BJ (cell line): ENCODE measurements around the gene RXYLT1. TPM values are rescaled to one million over a fixed set of nuclear protein-coding genes. Genes with fewer than 3 reads are reported as not detected.

Experiments used
- CTCF ChIA-PET: fragments of 350-600 bp; formaldehyde crosslinking; extraction: SDS; loops from one replicate; lab custom pipeline; 2021; ENCODE audit warnings: antibody characterized with exemption, inconsistent platforms; lab: Yijun Ruan, JAX
- POLR2A ChIA-PET: fragments of 300-600 bp; sonication (Branson Sonifier 250); formaldehyde crosslinking; extraction: SDS; loops from one replicate; lab custom pipeline; 2021; ENCODE audit warnings: antibody characterized with exemption; lab: Charles Lee
- DNase-seq: peaks from one replicate; pipeline ENCODE4 v3.0.0-alpha.2; 2011; ENCODE audit warnings: low read depth
- H3K27me3 ChIP-seq: 2 replicates; pipeline ENCODE4 v1.6.0; 2011; ENCODE audit warnings: low read length; ENCODE audit not compliant: control insufficient read depth, insufficient read depth
- H3K36me3 ChIP-seq: 2 replicates; pipeline ENCODE4 v1.5.1; 2011; ENCODE audit warnings: low read length; ENCODE audit not compliant: control insufficient read depth, insufficient read depth
- H3K4me3 ChIP-seq: 2 replicates; pipeline ENCODE4 v1.5.1; 2011; ENCODE audit warnings: low read depth, mild to moderate bottlenecking, control low read depth, low read length
- polyA plus RNA-seq: library from polyadenylated mRNA; depleted of rRNA; stranded (reverse); fragments of >200 nt; gene quantifications from 2 replicates; pipeline ENCODE4 v1.2.3, GENCODE V29; 2011
- TF ChIP-seq, protein P1 (sequence below): IDR thresholded peaks from 2 replicates; pipeline ENCODE4 v1.5.1; 2011; ENCODE audit warnings: low read depth, mild to moderate bottlenecking, control low read depth, inconsistent platforms, low read length, moderate library complexity; ENCODE audit not compliant: insufficient read depth

The RXYLT1 gene
- polyA plus RNA-seq, 1 experiment, result 7.3 TPM

DNA sequence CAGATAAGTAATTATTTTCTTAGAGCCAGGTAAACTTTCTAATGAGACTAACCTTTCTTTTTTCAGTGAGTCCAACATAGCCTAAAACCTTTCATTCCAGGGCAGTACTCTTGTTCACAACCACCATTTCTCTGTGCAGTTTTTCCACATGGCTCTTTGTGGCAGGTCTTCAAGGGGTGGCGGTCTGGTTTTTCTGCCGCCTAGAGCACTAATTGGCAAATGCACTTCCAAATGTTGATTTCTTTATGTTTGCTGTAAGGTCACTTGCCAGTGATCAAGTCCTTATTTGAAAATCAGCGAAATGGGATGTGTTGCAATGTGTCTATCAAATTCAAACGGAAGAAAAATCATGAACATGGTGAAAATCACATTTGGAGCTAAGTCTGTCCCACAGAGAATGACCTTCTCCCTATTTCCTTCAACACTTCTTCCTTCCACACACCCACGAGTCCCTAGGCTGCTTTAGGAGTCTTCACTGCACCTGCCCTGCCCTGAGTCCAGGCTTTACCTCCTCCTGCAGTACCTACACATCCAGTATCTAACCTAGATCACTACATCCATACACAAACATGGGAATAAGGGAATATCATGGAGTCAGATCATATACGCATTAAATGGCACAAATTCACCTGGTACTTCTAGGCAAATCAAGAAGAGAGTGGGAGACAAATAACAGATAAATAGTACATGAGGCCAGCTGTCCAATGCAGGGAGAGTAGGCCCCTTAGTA is 66.7 kb downstream of the RXYLT1 start:
- no peaks in the 10 kb centered on the region for H3K27me3 ChIP-seq
- peak overlapping the region; percentile 93 for H3K4me3 ChIP-seq
- H3K36me3 ChIP-seq, result no peaks in the 10 kb centered on the region
- ChIA-PET CTCF (interaction anchor here (0.8 to 4.0 kb wide), 2 partner anchors 156 to 409 kb away, joined by 3 to 42 read pairs; no protein-coding TSS in a partner anchor), POLR2A (interaction anchor here (0.6 kb wide), 1 partner anchor 1077 kb away, joined by 4 read pairs; no protein-coding TSS in a partner anchor)
- no peak for DNase-seq
- TF ChIP-seq, protein P1, sequence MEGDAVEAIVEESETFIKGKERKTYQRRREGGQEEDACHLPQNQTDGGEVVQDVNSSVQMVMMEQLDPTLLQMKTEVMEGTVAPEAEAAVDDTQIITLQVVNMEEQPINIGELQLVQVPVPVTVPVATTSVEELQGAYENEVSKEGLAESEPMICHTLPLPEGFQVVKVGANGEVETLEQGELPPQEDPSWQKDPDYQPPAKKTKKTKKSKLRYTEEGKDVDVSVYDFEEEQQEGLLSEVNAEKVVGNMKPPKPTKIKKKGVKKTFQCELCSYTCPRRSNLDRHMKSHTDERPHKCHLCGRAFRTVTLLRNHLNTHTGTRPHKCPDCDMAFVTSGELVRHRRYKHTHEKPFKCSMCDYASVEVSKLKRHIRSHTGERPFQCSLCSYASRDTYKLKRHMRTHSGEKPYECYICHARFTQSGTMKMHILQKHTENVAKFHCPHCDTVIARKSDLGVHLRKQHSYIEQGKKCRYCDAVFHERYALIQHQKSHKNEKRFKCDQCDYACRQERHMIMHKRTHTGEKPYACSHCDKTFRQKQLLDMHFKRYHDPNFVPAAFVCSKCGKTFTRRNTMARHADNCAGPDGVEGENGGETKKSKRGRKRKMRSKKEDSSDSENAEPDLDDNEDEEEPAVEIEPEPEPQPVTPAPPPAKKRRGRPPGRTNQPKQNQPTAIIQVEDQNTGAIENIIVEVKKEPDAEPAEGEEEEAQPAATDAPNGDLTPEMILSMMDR, result no peak

DNA sequence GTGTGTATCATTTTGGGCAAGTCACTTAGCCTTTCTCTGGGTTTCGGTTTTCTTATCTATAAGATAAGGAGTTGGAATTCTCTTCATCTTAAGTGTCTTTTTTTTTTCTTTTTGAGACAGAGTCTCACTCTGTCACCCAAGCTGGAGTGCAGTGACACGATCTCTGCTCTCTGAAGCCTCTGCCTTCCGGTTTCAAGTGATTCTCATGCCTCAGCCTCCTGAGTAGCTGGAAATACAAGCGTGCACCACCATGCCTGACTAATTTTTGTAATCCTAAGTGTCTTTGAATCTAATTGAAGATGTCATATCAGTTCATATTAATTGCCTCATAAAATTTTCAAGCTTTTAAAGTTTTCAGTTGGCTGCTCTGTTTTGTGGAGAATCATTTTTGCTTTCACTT is 68.7 kb downstream of the RXYLT1 start:
- CTCF ChIA-PET, result no interaction called here
- H3K4me3 ChIP-seq, result no peak overlapping the region
- H3K36me3 ChIP-seq, result no peaks in the 10 kb centered on the region
- no peaks in the 10 kb centered on the region for H3K27me3 ChIP-seq
- TF ChIP-seq, protein P1, result no peak
- DNase-seq, result no peak
- POLR2A ChIA-PET, result no interaction called here

DNA sequence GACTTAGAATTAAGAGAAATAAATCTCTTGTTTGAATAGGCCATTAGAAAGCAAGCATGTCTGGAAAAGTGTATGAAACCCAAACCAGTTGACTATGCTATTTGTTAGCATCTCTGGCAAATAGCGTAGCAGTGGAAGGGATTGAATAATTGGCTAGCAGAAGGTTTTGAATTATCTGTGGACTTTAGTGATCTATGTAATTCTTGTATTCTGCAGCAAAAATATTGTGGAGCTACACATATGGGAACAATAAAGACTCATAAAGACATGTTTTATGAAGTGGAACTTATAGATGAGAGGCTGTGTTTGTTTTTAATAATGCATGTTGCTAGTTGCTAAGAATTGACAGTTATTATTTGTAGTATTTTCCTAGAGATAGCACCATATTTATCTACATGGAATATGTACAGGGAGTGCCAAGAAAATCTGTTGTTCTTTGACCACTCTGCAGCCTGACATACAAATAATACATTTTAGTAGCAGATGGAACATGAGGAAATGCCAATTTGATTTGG is 69.5 kb downstream of the RXYLT1 start:
- Histone ChIP-seq H3K36me3 (no peaks in the 10 kb centered on the region), H3K27me3 (no peaks in the 10 kb centered on the region), H3K4me3 (no peak overlapping the region)
- DNase-seq, result no peak
- TF ChIP-seq, protein P1, result no peak
- ChIA-PET POLR2A (no interaction called here), CTCF (interaction anchor here (1.3 kb wide), 1 partner anchor 332 kb away, joined by 4 read pairs; no protein-coding TSS in a partner anchor)

DNA sequence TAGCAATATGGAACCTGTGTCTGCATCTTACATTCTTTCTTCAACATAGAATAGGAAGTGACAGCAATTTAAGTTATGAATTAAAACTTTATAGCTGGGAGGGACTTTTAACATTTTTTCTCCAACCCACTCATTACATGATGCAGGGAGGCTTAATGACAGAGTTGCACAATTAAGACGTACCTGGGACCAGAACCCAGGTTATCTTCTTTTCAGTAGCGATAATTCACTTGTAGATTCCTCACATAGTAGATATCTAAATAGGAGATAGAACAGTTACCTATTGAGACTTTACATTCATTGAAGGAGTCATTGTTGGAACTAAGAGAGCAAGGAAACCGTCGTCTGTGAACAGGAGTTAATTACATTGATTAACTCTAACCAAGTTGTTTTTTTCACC is 69.9 kb downstream of the RXYLT1 start:
- TF ChIP-seq, protein P1, result no peak
- POLR2A ChIA-PET, result no interaction called here

DNA sequence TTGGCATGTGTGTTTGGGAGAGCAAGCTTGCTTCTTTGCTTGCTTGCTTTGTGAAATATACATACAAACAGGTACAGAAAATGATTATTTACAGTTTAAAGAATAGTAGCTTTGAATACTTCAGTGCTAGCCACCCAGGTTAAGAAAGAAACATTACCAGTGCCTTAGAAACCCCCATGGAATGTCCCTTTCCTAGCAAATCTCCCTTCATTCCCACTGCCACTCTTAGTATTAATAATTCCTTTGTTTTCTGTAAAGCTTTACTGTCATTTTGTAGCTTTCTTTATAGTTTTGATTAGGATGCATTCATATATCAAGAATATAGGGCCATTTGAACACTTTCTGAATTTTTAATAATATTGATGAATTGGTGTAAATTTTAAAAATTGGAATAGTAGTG is 74.3 kb downstream of the RXYLT1 start:
- no peaks in the 10 kb centered on the region for H3K36me3 ChIP-seq
- H3K27me3 ChIP-seq, result no peaks in the 10 kb centered on the region
- CTCF ChIA-PET, result interaction anchor here (0.6 to 2.7 kb wide), 3 partner anchors 10 to 351 kb away, joined by 3 to 10 read pairs (median 3); partner anchors contain the start of gene SRGAP1
- POLR2A ChIA-PET, result no interaction called here
- no peak for DNase-seq
- H3K4me3 ChIP-seq, result no peak overlapping the region
- TF ChIP-seq, protein P1, result no peak

More for the DNA sequence above, 69.9 kb downstream of the RXYLT1 start:
- Histone ChIP-seq H3K4me3 (no peak overlapping the region), H3K27me3 (no peaks in the 10 kb centered on the region), H3K36me3 (no peaks in the 10 kb centered on the region)
- CTCF ChIA-PET, result interaction anchor here (1.0 to 1.3 kb wide), 3 partner anchors 13 to 336 kb away, joined by 3 to 4 read pairs (median 4); no protein-coding TSS in a partner anchor
- DNase-seq, result no peak
